ENCODE measurements around the gene ZMYM4.
"Not testable (repeated sequence)": the region's sequence is repeated elsewhere in the genome, so short reads cannot be mapped to it uniquely, and the experiment has no call there.

The ZMYM4 gene

DNA sequence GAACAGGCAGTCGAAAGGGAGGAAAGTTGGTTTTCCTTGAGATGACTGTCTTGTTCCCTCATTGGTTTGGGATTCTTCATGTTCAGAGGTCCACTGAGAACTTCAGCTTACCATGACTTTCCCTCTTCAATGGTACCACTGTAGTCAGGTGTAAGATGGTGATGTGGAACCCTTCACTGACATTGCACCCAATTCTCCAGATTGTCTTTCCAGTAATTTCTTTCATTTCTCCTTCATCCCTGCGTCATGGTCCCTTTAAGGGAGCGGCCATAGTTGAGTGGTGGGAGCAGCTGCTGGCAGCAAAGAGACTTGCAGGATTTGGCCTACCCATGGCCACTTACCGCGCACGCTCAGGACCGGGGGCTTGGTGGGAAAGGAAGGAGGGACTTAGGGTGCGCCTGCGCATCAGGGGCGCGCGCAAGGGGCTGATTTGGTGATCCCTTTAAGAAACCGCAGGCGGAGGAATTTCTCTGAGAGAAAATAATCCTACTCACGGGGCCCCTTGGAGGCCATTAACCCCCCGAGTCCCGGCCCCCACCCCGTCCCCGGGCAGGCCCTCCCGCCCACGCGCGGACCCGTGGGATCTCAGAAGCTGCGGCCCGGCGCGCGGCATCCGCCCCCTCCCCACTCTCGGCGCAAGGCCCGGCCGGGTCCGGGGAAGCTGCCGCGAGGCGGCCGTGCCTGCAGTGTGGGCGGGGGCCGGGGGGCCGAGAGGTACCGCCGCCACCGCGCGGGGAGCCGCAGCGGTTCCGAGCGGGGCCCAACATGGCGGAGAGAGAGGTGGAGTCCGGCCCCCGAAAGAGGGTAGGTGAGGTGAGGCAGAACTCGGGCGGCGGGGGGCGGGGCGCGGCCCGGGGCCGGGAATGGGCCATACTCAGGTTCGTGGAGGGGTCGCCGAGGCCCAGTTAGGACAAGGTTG, at the start of gene ZMYM4:
ZMYM4 (plus strand) TSS at position 428 of the 919 bp plus-strand sequence; CDS start at position 766, 338 bp downstream.
- DNase-seq: peak; percentile 96

DNA sequence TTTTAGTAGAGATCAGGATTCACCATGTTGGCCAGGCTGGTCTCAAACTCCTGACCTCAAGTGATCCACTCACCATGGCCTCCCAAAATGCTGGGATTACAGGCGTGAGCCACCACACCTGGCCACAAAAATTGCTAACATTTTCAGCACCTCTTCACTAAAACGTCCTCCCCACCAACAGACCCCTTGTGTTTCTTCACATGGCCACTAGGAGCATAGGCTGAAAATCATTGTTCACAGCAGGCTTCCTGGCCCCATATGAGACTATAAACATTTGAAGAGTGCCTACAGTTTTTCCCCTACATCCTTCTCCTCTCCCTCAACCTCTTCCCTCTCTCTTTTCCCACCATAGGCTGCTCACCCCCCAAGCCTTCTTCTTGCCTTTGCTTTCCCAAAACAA, 47.5 kb upstream of the ZMYM4 start:
- DNase-seq: peak; percentile 51

DNA sequence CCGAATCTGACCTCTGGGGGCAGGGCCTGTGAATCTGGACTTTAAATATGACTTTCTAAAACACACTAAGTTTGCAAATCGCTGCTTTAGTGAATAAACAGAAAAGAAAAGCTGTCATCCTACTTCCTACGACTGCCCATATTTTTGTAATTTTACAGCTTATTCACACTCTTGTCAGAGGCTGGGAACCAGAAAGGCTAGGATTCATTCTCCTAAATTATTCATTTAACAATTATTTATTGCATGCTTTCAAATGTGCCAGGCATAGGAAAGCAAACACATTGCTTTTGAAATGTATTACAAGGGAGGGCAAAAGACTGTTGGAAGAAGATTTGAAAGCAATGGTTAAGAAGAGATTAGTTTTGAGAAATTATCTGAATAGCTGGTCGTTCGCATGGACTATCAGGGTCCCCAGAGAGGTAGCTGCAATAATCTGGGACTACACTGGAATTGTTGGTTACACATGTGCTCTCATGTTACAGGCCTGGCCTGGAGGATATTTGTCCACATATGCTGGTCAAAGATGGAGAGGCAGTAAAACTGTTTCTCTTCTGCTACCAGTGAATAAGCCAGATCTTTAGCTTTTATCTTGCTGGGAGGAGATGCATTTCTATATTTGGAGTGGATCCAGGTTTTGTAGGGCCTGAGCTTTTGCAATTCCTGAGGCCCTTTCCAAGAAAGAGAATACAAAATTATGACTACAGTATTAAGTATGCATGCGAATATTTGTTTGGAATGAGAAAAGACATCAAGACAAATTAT, 46.0 kb upstream of the ZMYM4 start:
- no peak for DNase-seq

DNA sequence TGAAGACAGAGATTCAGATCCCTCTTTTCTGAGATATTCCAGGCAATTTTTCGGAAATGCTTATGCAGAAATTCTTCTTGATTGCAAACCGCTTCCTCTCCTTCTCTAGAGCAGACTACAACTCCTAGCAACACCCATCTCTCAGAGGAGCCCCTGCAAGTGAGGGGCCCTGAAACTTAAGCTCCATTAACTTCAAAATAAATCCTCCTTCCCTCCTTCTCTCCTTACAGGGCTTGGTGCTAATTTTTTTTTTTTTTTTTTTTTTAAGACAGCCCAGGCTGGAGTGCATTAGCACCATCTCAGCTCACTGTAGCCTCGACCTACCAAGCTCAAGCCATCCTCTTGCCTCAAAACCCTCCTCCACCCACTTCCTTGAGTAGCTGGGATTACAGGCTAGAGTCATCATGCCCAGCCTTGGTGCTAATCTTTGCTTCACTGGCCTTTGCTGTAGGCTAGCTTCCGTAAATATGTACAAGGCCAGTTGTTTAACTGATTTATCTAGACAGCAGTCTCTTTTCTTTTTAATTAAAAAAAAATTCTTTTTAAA, 45.4 kb upstream of the ZMYM4 start:
- DNase-seq: no peak

DNA sequence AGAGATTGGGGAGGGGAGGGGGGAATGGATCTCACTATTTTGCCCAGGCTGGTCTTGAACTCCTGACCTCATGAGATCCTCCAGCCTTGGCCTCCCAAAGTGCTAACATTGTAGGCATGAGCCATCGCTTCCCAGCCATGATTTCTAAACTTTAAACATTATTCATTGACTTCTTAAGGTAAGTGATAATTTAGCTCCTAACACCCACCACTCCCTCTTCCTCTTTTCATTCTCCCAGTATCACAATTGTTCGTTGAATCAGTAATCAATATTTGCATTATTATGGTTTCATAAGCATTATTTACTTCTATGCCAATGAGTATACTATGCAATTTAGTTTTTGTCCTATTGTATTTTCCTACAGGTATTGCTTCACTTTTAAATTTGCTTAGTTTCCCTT, 42.0 kb upstream of the ZMYM4 start:
- no peak for DNase-seq

DNA sequence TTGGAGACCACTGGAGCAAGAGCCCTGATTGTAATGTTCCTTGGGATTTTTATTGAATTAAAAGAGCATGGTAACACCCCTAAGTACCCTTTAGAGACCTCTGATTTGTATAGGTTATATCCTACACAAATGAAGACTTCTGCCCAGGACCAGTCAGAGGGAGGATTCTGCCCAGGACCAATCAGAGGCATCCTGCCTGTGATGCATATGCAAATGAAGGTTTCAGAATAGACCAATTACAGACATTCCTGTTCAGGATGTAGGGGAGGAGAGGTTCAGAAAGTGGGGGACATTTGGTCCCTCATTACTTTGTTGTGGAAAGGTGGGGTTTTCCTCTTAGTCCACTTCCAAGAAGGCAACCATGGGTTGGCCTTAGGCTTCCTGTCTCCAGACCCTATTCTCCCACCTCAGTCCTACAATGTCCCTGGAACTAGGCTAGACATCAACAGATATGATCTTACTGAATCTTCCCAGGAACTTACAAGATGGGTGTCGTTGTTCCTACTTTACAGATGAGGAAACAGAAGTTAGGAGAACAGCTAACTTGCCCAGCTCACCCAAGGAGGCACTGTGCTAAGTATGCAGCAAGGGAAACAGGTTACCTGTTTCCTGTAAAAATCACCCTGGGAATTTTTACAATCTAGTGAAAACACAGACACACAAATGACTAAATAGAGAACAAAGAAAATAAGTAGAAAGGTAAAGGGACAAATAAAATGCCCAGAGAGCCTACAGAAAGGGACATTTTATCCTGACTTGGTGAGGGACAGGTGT, 38.7 kb upstream of the ZMYM4 start:
- DNase-seq: no peak

DNA sequence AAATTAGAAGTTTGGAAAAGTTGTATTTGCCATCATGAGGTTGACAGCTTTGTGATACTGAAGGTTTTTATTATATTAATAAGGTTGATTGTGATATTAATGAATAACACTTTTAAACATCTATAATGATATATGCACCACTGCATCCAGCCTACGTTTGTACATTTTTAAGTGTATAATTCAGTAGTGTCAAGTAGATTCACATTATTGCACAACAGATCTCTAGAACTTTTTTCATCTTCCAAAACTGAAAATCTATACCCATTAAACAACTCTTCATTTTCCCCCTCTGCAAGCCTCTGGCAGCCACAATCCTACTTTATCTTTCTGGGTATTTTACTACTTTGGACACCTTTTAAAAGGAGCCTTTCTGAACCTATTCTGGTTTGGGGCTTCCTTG, 37.2 kb upstream of the ZMYM4 start:
- DNase-seq: no peak

DNA sequence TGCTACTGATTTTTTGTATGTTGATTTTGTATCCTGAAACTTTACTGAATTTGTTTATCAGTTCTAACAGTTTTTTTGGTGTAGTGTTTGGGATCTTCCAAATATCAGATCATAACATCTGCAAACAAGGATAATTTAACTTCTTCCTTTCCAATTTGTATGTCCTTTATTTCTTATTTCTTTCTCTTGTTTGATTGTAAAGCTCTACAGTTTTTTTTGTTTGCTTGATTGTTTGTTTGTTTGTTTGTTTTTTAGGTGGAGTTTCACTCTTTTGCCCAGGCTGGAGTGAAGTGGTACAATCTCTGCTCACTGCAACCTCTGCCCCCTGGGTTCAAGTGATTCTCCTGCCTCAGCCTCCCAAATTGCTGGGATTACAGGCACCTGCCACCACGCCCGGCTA, 31.7 kb upstream of the ZMYM4 start:
- DNase-seq: not testable (repeated sequence)

DNA sequence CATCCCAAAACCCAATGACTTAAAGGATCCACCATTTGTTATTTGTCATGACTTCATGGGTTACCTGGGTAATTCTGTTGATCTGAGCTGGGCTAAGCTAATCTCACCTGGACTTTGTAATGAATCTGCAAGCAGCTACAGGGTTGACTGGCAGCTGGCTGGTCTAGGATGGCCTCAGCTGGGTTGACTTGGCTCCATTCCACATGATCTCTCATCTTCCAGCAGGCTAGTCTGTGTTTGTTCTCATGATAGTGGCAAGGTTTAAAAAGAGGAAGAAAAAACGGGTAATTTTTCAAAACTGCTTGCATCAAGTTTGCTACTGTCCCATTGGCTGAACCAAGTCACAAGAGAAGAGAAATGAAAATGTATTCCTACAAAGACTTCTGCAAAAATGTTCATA, 24.8 kb upstream of the ZMYM4 start:
- DNase-seq: peak; percentile 80

DNA sequence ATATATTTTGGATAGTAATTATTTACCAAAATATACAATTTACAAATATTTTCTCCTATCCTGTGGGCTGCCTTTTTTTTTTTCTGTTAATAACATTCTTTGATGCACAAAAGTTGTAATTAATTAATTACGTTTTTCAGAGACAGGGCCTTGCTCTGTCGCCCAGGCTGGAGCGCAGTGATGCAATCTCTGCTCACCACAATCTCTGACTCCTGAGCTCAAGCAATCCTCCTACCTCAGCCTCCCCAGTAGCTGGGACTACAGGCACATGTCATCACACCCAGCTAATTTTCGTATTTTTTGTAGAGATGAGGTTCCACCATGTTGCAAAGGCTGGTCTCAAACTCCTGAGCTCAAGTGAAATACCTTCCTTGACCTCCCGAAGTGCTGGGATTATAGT, 21.3 kb upstream of the ZMYM4 start:
- DNase-seq: no peak

DNA sequence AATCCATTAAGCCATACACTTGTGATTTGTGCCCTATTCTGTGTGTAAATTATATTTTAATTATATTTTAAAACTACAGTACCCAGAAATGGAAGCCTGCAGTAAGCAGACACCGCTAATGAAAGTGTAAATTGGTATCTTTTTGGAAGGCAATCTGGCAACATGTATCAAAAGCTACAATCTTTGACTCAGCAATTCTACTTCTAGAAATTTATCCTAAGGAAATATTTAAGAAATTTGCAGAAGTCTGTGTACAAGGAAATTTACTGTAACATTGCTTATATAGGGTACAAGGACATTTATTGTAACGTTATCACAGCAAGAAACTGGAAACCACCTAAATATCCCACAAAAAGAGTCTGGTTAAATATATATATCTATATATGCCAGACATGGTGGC, 14.6 kb upstream of the ZMYM4 start:
- no peak for DNase-seq

DNA sequence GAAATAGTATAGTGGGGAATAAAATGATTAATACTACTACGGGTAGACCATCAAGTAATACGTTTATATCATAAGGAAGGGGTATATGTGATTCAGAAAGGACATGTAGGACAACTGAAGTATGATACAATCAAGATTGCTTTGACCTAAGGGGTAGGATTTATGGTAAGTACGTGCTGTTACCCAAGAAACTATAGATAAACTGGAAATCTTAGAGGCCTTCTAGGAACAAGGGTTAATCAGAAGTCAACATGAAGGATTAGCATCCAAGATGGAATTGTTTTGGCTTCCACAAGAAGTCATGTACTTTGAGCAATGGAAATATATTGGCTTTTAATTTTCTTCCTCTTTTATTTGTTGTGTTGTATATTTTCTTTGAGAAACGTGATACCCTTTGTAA, 13.2 kb upstream of the ZMYM4 start:
- DNase-seq: peak; percentile 28

DNA sequence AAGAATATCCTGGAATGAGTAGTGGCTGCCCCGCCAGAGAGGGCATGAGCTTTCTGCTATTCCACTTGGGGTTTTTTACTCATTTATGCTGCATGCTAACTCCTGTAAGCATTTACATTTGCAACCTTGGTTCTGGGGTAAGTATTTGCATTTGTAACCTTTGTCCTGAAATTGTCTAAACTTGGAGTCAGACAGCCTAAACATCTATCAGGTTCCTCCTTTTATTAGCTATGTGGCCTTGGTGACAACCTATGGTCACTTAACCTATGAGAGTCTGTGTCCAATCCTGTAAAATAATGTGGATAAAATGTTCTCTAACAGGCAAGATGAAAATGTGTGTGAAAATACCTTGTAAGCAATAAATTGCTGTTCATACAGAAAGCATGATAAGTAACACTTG, 8.9 kb upstream of the ZMYM4 start:
- no peak for DNase-seq

DNA sequence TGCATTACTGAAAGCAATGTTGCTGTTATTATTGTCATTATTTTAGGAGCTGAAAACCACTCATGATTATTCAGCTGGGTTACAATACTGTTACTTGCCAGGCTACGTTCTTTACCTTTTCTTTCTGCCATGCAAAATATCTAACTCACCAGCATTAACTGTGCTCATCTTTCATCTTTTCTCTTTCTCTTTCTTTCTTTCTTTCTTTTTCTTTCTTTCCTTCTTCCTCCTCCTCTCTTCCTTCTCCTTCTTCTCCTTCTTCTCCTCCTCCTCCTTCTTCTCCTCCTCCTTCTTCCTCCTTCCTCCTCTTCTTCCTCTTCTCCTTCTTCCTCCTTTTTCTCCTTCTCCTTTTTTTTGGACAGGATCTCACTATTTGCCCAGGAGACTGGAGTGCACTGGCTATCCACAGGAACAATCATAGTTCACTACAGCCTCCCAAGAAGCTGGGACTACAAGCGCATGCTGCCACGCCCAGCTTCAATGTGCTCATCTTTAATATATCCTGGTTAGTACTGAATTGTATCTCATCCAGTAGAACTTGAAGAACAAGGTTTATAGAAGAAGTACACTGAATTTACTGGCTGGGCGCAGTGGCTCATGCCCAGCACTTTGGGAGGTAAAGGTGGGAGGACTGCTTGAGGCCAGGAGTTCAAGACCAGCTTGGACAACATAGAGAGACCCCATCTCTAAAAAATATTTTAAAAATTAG, 6.9 kb upstream of the ZMYM4 start:
- no peak for DNase-seq

DNA sequence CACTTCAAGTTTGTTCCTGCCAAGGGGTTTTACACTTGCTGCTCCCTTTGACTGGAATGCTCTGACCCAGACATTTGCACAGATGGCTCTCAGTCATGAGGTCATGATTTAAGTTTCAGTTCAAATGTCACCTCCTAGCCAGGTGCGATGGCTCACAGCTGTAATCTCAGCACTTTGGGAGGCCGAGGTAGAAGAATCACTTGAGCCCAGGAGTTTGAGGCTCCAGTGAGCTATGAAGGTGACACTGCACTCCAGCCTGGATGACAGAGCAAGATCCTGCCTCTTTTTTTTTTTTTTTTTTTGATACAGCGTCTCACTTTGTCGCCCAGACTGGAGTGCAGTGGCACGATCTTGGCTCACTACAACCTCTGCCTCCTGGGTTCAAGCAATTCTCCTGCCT, 4.5 kb upstream of the ZMYM4 start:
- DNase-seq: no peak

DNA sequence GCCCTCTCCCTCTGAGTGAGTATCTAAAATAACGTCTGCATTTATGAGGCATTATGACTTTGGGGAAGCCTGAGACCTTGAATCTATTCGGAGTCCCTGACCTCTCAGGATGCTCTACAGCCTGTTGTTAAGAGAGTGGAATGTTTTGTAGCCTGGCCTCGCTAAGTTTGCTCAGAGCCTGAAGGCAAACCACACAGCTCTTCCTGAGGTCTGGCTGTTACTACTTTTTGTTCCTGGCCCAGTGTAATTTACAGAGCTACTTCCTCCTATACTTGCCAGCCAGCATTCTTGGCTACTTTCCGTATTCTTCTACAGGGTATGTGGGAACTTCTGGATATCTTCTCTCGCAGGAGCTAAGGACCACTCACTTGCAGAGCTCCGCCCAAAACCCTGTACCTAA, 3.6 kb upstream of the ZMYM4 start:
- peak; percentile 43 for DNase-seq

DNA sequence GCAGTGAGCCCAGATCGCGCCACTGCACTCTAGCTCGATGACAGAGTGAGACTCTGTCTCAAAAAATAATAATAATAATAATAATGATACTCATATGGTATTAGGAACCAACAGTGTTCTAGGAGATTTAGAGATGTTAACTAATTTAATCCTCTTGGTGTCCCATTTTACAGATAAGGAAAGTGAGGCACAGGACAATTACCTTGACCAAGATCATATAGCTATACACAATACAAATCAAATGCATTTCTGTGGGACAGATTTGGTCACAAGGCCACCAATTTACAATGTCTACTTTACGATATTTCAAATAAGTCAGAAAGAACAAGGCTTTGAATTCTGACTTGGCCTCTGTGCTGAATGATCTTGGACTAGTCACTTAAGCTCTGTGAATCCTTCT, 2.2 kb upstream of the ZMYM4 start:
- no peak for DNase-seq

DNA sequence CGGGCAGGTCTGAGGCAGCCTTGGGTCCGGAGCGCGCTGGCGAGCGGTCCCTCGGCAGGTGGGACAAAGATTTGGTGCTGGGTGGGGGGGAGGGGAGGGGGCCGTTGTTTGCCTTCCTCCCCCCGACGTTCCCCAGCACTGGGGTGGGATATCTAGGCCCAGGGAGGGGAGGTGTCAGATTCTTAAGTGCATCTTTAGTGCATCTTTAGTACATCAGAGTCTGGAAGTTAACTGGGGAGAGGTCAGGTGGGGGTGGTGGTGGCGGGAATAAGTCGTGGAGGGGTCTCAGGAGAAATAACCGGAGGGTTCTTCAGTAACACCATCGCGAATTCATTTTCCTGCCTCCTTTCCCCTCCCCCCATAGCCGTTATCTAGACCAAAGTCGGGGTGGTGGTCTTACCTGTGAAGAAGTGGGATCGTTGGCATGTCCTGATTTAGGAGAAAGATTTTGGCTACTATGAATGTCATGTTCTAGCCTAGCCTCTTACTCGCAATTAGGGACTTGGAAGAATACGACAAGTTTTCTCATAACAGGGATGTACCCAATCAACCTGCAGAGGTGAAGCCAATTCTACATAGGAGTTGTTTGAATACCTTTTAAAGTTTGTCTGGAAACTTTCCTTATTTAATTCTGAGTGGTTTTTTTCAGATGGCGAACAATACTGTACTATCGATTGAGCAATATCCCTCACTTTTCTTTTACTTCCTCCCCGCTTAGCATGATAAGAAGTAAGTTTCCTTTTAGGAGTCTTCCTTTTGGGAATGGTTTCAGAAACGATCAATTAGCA, 886 bp downstream of the ZMYM4 start:
- peak; percentile 39 for DNase-seq

DNA sequence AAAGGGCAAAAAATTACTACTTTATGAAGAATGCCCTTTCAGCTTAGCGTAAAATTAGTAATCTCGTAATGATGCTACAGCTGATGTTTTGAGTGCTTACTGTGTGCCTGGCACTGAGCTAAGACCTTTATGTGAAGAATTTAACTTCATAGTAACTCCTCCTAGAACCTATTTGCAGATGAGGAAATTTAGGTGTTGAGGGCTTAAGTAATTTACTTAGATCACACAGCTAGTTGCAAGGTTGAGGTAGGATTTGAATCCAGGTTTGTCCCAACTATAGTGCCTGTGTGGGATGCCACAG, 1.4 kb downstream of the ZMYM4 start:
- DNase-seq: no peak

DNA sequence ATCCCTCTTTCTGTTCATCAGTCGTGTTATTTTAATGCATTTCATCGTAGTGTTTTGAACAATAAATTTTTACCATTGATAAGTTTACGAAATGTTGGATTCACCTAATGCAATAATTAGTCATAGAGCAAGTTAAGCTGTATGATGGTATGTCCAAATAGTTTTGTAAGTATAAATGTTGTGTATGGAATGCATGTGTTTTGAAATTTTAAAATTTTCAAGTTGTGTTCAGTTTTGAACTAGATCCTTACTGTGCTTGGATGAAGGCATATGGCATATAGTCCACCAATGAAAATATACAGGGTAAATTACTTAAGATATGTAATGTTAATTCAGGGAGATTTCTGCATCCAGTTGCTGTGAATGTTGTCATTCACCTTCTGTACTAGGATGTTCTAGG, 2.3 kb downstream of the ZMYM4 start:
- DNase-seq: no peak

DNA sequence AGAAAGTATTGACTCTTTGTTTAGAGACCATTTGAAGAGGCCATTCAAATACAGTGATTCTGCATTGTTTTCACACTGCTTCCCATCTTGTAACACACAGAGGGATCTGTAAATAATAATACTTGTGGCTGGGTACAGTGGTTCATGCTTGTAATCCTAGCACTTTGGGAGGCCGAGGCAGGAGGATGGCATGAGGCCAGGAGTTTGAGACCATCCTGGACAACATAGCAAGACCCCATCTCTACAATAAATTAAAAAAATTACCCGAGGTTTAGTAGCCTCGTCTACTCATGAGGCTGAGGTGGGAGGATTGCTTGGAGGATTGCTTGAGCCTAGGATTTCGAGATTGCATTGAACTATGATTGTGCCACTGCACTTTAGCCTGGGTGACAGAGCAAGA, 5.7 kb downstream of the ZMYM4 start:
- no peak for DNase-seq

All from OCI-M1 (cell line).